GM19193 (cell line): ENCODE results near the gene DENND6B.

ENCODE experiments used
- POLR2A ChIP-seq: IDR thresholded peaks from 4 replicates; pipeline ENCODE4 v1.6.1; 2011; ENCODE audit not compliant: insufficient read depth, insufficient read length; ENCODE audit errors: extremely low read depth

Gene DENND6B

DNA sequence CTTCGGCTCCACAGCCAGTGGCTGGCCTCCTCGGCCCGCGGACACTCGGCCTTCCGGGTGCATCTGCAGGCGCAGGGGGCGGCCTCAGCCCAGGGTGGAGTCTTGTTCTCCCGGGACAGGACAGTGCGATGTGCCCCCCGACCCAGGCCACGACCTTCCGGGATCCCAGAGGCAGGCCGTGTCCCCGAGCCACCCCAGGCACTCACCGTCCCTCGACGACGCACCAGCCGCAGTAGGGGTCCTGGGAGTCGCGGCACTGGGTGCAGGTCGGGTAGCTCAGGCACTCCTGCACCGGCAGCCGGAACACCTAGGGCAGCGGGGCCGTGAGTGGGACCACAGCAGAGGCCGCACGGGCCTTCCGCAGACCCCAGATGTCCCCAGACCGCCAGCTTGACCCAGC, 39.1 kb downstream of the DENND6B start:
- no peak for TF ChIP-seq POLR2A

DNA sequence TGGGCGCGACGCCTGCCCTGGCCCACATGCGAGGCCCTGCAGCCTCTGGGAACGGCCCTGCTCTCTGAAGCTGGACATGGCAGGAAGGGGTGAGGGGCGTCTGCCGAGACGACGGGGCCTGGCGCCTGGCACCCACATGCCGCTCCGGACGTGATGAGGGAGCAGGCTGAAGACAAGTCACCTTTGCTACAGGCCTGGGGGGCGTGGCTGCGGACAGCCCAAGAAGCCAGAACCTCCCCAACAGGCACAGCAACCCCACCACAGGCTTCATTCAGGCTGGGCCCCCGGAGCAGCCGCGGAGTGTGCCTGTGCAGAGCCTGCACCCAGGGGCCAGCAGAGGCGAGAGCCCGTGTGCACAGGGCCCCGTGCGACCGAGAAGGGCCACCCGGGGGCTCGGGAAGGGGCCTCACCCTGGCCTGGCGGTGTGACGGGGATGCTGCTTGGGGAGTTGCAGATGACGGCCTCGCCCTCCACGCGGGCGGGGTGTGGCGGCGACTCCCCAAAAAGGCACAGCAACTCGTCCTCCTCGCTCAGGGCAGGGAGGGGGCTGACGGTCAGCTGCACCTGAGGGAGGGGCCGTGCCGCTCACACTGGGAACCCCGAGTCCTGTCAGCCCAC, 40.0 kb downstream of the DENND6B start:
- no peak for TF ChIP-seq POLR2A

DNA sequence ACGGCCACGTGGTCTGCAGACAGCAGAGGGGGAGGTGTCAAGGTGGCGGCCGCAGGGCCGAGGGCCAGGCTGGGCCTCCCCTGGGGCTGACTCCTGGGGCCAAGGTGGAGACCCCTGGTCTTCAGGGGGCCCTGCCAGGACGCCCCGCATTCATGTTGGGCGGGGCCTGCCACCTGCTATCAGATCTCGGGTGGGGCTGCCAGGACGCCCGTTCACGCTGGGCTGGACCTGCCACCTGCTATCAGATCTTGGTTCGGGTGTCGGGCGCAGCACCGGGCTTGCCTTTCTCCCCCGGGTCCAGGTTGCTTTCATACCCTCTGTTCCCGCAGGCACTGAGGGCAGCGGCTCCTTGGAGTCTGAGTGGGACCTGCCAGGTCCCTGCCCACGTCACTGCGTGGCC, 40.5 kb downstream of the DENND6B start:
- no peak for TF ChIP-seq POLR2A

DNA sequence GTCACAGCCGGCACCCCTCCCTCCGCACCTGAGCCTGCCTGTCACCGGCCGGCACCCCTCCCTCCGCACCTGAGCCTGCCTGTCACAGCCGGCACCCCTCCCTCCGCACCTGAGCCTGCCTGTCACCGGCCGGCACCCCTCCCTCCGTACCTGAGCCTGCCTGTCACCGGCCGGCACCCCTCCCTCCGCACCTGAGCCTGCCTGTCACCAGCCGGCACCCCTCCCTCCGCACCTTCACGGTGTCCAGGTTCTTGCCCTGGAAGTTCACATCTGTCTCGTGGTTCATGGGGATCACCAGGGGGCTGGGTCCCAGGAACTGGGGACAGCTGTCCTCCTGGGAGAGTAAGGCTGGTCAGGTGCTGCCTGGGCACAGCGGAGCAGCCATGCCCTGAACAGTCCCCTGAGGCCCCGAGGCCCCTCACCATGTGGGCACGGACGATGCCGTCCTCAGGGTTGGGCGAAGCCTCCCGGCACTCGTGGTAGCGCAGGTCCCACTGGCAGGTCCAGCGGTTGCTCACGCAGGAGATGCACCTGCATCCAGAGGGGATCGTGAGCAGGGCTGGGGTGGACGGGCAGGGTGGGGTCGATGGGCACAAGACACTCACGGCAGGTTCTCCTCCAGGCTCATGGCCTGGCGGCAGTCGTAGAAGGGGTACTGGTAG, 41.1 kb downstream of the DENND6B start:
- TF ChIP-seq POLR2A, result no peak

DNA sequence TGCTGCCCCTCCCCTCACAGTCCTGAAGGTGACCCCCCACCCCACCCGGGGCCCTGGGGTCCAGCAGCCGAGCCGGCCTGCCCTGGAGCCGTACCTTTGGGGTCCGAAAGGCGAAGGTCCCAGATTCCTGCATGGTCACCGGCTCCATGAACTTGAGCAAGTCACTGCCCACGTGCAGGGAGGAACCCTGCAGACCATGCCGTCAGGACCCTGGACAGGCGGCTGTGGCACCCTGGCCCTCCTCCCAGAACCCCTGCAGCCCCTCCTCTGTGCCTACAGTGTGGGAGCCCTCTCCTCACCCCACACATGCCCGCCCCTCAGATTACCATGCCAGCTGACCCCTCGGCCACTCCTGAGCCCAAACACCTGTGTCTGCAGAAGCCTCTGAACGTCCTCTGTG, 42.3 kb downstream of the DENND6B start:
- no peak for TF ChIP-seq POLR2A

DNA sequence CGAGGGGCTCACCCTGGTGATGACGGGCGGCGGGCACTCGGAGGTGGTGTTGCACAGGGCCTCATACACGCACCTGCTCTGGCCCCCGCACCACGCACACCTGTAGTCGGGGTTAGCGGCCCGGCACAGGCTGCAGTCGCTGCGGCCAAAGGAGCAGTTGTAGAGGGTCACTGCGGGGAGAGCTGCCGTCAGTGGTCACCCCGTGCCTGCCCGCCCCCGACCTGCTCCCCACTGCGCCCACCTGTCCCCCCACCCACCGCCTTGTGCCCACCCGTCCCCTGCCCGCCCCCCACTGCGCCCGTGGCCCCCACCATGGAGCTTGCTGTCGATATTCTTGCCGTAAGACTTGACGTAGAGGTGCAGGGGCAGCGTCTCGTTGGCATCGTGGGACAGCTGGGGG, 43.0 kb downstream of the DENND6B start:
- no peak for TF ChIP-seq POLR2A

DNA sequence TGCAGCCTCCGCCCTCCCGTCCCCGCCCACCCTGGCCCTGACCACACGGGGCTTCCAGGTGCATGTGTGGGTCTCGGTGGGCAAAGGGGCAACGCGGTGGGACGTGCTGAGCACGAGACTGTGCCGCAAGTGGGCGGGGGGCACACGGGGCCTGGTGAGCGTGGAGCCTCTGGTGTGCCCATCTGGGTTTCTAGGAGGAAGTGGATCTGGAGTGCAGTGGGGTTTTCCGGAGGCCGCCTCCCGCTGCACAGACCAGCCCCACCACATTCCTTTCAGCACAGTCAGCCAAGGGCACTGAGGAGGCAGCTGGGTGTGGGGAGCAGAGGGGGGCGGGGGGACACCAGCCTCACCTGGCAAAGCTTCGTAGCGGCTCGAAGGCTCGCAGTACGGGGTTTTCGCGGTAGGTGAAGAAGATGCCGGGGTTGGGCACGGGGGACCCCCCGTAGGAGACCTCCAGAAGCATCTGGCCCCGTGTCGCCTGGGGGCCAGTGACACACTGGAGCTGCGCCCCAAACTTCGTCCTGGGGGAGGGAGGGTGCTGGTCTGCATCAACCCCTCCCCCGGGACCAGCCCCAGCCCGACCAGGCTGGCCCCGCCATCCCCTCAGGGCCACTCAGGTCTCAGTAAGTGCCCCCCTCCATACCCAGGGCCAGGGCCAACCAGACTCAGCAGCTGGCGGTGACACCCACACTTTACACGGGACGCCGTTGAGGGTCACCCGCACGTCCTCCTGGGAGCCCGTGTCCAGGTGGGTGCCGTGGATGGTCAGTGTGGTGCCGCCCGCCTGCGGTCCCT, 44.3 kb downstream of the DENND6B start:
- no peak for TF ChIP-seq POLR2A

DNA sequence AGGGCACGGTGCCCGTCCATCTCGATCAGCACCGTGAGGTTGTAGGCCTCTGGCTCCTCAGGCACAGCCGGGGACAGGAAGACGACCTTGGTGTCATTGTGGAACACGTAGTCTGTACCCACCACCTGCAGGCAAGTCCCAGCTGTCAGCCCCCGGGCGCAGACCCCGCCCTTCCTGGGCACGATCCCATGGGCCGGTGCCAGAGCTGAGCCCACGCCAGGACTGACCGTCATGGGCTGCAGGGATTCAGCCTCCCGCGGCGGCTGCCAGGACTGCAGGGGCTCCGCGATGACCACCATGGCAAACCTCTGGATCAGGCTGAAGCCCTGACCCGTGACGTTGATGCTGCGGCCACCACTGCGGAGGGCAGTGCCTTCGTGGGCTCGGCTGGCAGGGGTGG, 44.9 kb downstream of the DENND6B start:
- no peak for TF ChIP-seq POLR2A

DNA sequence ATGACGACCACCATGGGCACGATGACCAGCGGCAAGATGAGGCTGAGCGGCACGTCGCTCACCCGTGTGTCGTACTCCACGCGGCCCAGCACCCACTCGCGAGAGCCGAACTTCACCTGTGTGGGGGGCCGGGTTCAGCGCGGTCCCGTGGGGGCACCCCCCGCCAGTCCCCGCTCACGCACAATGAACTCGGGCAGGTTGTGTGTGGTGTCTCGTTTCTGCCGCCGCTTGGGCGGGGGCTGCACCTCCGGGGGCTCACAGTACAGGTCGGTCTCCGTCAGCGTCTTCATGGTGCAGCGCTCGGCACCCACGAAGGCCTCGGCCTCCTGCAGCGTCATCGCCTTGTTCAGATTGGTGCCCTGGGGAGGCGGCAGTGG, 45.4 kb downstream of the DENND6B start:
- no peak for TF ChIP-seq POLR2A

DNA sequence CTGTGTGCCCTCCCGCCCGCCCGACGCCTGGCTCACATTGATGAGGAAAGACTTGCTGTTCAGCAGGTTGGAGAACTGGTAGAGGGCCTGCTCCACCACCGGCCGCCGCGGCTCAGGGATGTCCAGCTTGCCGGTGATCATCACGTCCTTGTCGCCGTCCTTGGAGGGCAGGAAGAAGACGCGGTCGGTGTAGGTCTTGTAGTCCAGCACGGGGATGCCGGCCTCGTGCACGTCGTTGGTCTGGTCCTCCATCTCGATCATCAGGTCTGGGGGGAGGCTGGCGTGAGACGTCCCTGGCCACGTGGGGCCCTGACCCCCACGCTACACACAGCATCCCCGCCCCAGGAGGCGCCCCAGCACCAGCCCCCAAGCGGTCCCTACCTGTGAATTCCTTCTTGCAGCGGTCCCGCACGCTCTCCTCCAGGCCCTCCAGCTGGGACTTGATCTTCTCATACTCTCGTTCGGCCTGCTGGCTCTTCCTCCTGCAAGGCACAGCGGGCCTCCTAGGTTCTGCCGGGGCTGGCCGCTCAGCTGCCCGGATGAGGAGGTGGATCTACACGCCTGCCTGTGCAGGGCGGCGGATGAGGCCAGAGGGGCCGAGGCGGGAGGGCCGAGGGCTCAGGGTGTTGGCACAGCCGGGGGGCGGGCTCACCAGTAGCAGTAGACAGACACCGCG, 46.0 kb downstream of the DENND6B start:
- no peak for TF ChIP-seq POLR2A

DNA sequence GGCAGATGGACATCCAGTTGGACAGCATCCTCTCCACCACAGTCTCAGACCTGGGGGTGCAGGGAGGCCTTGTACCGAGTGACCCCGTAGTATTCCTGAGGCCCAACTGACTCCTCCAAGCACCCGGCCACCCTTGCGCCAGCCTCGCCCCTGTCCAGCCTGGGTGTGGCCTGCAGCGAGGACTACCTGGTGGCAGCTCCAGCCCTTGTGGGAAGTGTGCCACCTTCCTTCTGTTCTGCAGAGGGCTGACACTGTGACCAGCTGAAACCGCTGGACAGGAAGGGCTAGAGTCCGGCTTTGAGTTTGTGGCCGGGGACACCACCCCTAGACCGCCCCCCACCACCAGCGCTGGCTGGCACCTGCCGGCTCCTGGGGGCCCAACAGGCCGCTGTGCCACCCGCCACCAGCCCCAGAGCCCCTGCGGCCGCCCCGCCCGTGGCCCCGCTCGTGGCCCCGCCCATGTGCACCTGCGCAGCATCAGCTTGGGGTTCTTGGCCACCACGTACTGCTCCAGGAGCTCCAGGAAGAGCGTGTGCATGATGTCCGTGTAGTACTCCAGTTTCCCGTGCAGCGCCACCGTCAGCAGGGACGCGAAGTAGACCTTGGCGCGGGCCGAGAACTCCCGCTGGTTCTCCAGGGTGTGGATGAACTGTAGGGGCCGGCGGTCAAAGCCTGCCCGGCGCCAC, 46.6 kb downstream of the DENND6B start:
- no peak for TF ChIP-seq POLR2A

DNA sequence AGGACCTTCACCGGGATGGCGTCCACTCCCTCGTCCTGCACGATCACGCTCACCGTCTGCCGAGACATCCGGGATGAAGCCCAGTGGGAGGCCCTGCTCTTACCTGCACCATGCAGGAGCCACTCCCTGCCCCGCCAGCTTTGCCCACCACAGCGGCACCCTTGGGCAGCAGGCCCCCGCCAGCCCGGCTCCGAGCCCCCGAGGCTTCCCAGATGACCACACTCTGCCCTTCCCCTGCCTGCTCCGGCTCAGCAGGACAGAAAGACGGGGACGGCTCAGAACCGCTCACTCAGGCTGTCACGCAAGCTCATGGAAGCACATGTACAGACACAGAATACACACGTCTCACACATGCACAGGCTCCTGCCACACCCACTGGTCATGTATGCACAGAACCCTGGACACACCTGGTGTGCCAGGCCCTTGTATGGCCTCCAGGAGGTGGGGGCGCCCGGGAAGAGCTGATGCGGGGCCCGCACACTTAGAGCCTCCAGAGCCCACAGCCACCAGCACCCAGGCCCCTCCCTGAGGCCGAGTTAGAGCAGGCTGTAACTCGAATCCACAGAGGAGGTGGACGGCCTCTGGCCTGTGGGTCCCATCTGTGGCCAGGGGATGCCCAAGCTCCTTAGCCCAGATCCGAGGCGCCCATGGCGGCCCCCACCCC, 47.7 kb downstream of the DENND6B start:
- no peak for TF ChIP-seq POLR2A

DNA sequence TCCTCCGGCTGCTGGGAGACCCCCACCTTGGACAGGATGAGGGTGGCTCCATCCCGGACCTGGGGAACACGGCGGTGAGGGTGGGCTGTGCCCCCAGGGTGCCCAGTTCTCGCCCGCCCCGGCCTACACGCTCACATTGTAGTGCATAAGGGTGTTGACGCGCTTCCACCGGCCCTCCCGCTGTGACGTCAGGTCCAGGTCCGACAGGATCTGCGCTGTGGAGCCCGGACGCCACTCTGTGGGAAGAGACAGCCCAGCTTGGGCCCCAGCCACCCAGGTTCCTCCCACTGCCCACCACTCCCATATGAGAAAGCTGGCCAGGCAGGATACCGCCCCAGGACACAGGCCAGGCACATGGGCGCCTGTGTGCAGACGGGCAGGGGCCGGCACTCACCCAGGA, 48.4 kb downstream of the DENND6B start:
- no peak for TF ChIP-seq POLR2A

DNA sequence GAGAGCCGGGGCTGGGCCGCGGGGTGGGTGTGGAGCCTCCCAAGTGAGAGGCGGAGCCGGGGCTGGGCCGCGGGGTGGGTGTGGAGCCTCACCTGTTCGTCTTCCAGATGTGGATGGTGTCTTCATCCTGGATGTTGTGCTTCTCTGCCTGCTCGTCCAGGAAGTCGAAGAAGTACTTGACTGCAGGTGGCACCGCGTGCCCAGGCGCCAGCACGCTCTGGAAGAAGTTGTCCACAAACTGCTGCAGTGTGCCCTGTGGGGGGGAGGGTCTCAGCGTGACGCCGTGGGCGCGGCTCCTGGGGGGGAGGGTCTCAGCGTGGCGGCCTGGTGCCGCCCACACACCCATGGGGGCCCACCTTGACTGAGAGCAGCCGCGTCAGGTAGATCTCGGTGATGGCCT, 49.1 kb downstream of the DENND6B start:
- TF ChIP-seq POLR2A, result no peak
